Measurements from ENCODE around the gene SLC2A6. TPM values are rescaled to one million over a fixed set of nuclear protein-coding genes. Genes with fewer than 3 reads are reported as not detected.
A peak's percentile ranks its signal among the peaks of the same experiment; 100 is the strongest.

The SLC2A6 gene
- total and polyA plus RNA-seq, 2 of the 8 experiments (the other 6 are each of a cell fraction or from before 2014, with no cell fraction given) = 16.6 to 17.8 TPM

GRCh38 chr9:133456409-133456808, 22.5 kb downstream of the SLC2A6 start (continued):
- TF ChIP-seq EZH2 (IDR thresholded peaks at IDR 0.05; ENCODE audit: low read depth, low read length, severe bottlenecking) (no peak), TAF7 (optimal IDR thresholded peaks at IDR 0.05; ENCODE audit: borderline replicate concordance, low read depth, low read length) (no peak), RAD21 (IDR thresholded peaks at IDR 0.05 in 1 of 2, conservative IDR thresholded peaks at IDR 0.05 in 1 of 2; ENCODE audit: low read depth in 2 of 2, low read length in 2 of 2) (peak in 1 of 2 experiments; percentile 9; a peak in 1 of 4 replicates), JUN (IDR thresholded peaks at IDR 0.05; ENCODE audit: low read depth, low read length) (no peak), POU5F1 (IDR thresholded peaks at IDR 0.05; ENCODE audit: low read depth, low read length) (no peak)
